ENCODE data around the gene DCP1A. TPM values are rescaled to one million over a fixed set of nuclear protein-coding genes. Genes with fewer than 3 reads are reported as not detected.

DCP1A gene
- total and polyA plus RNA-seq, 2 of the 13 experiments (the other 11 are each of a cell fraction or from before 2014, with no cell fraction given), result 14.2 to 41.2 TPM

- TF ChIP-seq CBX1 (IDR thresholded peaks at IDR 0.05; ENCODE audit: low read depth) (no peak), TOPORS (CRISPR knock-in tag; IDR thresholded peaks at IDR 0.05) (no peak), SMYD3 (CRISPR knock-in tag; IDR thresholded peaks at IDR 0.05) (peak; percentile 79; the same call in 1 of the 2 replicates), NAIF1 (CRISPR knock-in tag; IDR thresholded peaks at IDR 0.05; ENCODE audit: borderline replicate concordance) (no peak), GPN1 (CRISPR knock-in tag; IDR thresholded peaks at IDR 0.05; ENCODE audit: borderline replicate concordance) (no peak), HNRNPL (IDR thresholded peaks at IDR 0.05; ENCODE audit: low read depth, low read length) (peak; percentile 93), ZMYM3 (CRISPR knock-in tag; IDR thresholded peaks at IDR 0.05) (peak; percentile 89), MAF1 (CRISPR knock-in tag; IDR thresholded peaks at IDR 0.05; ENCODE audit: borderline replicate concordance) (no peak), TERF1 (CRISPR knock-in tag; IDR thresholded peaks at IDR 0.05) (no peak), SP140L (CRISPR knock-in tag; IDR thresholded peaks at IDR 0.05; ENCODE audit: borderline replicate concordance) (no peak), FOXA1 (IDR thresholded peaks at IDR 0.05) (no peak), FOXA1 (CRISPR knock-in tag; IDR thresholded peaks at IDR 0.05) (peak; percentile 4; the same call in 1 of the 2 replicates), CREB1 (IDR thresholded peaks at IDR 0.05) (0 out of 2 replicates have a peak, but pooled peaks have one; percentile 2), CREB1 (CRISPR knock-in tag; IDR thresholded peaks at IDR 0.05) (peak; percentile 20; the same call in 1 of the 2 replicates), ZNF468 (CRISPR knock-in tag; IDR thresholded peaks at IDR 0.05) (no peak), GABPA (IDR thresholded peaks at IDR 0.05; ENCODE audit: low read depth, low read length) (no peak), GABPA (CRISPR knock-in tag; IDR thresholded peaks at IDR 0.05; ENCODE audit: low read depth) (no peak), PREB (CRISPR knock-in tag; IDR thresholded peaks at IDR 0.05) (no peak), ZFP37 (CRISPR knock-in tag; IDR thresholded peaks at IDR 0.05; ENCODE audit: borderline replicate concordance) (no peak), LRRFIP1 (CRISPR knock-in tag; conservative IDR thresholded peaks at IDR 0.05) (no peak), IKZF4 (CRISPR knock-in tag; IDR thresholded peaks at IDR 0.05; ENCODE audit: borderline replicate concordance, low read depth, not compliant biosample characterization) (no peak), ZNF446 (CRISPR knock-in tag; IDR thresholded peaks at IDR 0.05) (no peak), NR0B2 (CRISPR knock-in tag; IDR thresholded peaks at IDR 0.05) (0 out of 2 replicates have a peak, but pooled peaks have one; percentile 71)
Measured at GRCh38 chr3:53269888-53270880, 77.2 kb downstream of the DCP1A start (continued).
